Neuron (in vitro differentiated cells): ENCODE data around the gene MPRIP.

Source experiments
- H2AFZ ChIP-seq: one replicate; pipeline ENCODE4 v1.6.1; 2013; ENCODE audit warnings: low read depth, mild to moderate bottlenecking, inconsistent platforms, low read length, moderate library complexity
- H3K27me3 ChIP-seq: one replicate; pipeline ENCODE4 v1.6.1; 2013; ENCODE audit warnings: low read length; ENCODE audit not compliant: insufficient read depth
- H3K36me3 ChIP-seq: one replicate; pipeline ENCODE4 v1.6.1; 2013; ENCODE audit warnings: low read length; ENCODE audit not compliant: insufficient read depth
- H3K4me1 ChIP-seq: one replicate; pipeline ENCODE4 v1.6.1; 2013; ENCODE audit warnings: low read length; ENCODE audit not compliant: insufficient read depth
- H3K4me3 ChIP-seq: 2 replicates; pipeline ENCODE4 v1.5.1; 2013; ENCODE audit warnings: mild to moderate bottlenecking, low read length, moderate library complexity
- H3K9me3 ChIP-seq: one replicate; pipeline ENCODE4 v1.6.1; 2013; ENCODE audit warnings: low read length

The MPRIP gene

GRCh38 chr17:17088541-17089525 is 46.6 kb downstream of the MPRIP start:
- no peak overlapping the region for H2AFZ ChIP-seq
- H3K36me3 ChIP-seq: peaks cover 30% of the 10 kb centered on the region
- no peaks in the 10 kb centered on the region for H3K27me3 ChIP-seq
- H3K4me3 ChIP-seq: no peak overlapping the region
- no peaks in the 10 kb centered on the region for H3K4me1 ChIP-seq
- no peaks in the 10 kb centered on the region for H3K9me3 ChIP-seq

- Histone ChIP-seq H3K27me3 (no peaks in the 10 kb centered on the region), H3K4me3 (no peak overlapping the region), H3K4me1 (no peaks in the 10 kb centered on the region), H2AFZ (no peak overlapping the region), H3K36me3 (peaks cover 25% of the 10 kb centered on the region), H3K9me3 (no peaks in the 10 kb centered on the region)
Measured at GRCh38 chr17:17089796-17090641, 47.8 kb downstream of the MPRIP start.

GRCh38 chr17:17090642-17091103 is 48.4 kb downstream of the MPRIP start:
- Histone ChIP-seq H3K9me3 (no peaks in the 10 kb centered on the region), H2AFZ (no peak overlapping the region), H3K4me1 (no peaks in the 10 kb centered on the region), H3K36me3 (peaks cover 25% of the 10 kb centered on the region), H3K27me3 (no peaks in the 10 kb centered on the region), H3K4me3 (no peak overlapping the region)

GRCh38 chr17:17091276-17091675 is 49.0 kb downstream of the MPRIP start:
- no peaks in the 10 kb centered on the region for H3K9me3 ChIP-seq
- H3K36me3 ChIP-seq: peaks cover 25% of the 10 kb centered on the region
- H3K27me3 ChIP-seq: no peaks in the 10 kb centered on the region
- H3K4me3 ChIP-seq: no peak overlapping the region
- H2AFZ ChIP-seq: no peak overlapping the region
- no peaks in the 10 kb centered on the region for H3K4me1 ChIP-seq

GRCh38 chr17:17091856-17092756 is 49.8 kb downstream of the MPRIP start:
- H3K4me3 ChIP-seq: no peak overlapping the region
- no peaks in the 10 kb centered on the region for H3K27me3 ChIP-seq
- H2AFZ ChIP-seq: no peak overlapping the region
- no peaks in the 10 kb centered on the region for H3K9me3 ChIP-seq
- no peaks in the 10 kb centered on the region for H3K4me1 ChIP-seq
- peaks cover 29% of the 10 kb centered on the region for H3K36me3 ChIP-seq

GRCh38 chr17:17093764-17094163 is 51.5 kb downstream of the MPRIP start:
- H3K9me3 ChIP-seq: no peaks in the 10 kb centered on the region
- H3K4me3 ChIP-seq: no peak overlapping the region
- H2AFZ ChIP-seq: no peak overlapping the region
- H3K27me3 ChIP-seq: no peaks in the 10 kb centered on the region
- peaks cover 25% of the 10 kb centered on the region for H3K36me3 ChIP-seq
- peaks cover 9% of the 10 kb centered on the region for H3K4me1 ChIP-seq

GRCh38 chr17:17096438-17097178 is 54.4 kb downstream of the MPRIP start:
- Histone ChIP-seq H2AFZ (no peak overlapping the region), H3K36me3 (peaks cover 11% of the 10 kb centered on the region), H3K27me3 (no peaks in the 10 kb centered on the region), H3K4me3 (no peak overlapping the region), H3K9me3 (no peaks in the 10 kb centered on the region), H3K4me1 (peaks cover 14% of the 10 kb centered on the region)

- H3K36me3 ChIP-seq: peaks cover 10% of the 10 kb centered on the region
- H3K27me3 ChIP-seq: no peaks in the 10 kb centered on the region
- H3K9me3 ChIP-seq: no peaks in the 10 kb centered on the region
- no peak overlapping the region for H3K4me3 ChIP-seq
- no peak overlapping the region for H2AFZ ChIP-seq
- peaks cover 14% of the 10 kb centered on the region for H3K4me1 ChIP-seq
Measured at GRCh38 chr17:17097763-17098345, 55.6 kb downstream of the MPRIP start.

- Histone ChIP-seq H3K27me3 (no peaks in the 10 kb centered on the region), H2AFZ (no peak overlapping the region), H3K9me3 (no peaks in the 10 kb centered on the region), H3K4me3 (no peak overlapping the region), H3K36me3 (peaks cover 10% of the 10 kb centered on the region), H3K4me1 (peaks cover 14% of the 10 kb centered on the region)
Measured at GRCh38 chr17:17098551-17099179, 56.4 kb downstream of the MPRIP start.

GRCh38 chr17:17102176-17102575 is 59.9 kb downstream of the MPRIP start:
- no peaks in the 10 kb centered on the region for H3K9me3 ChIP-seq
- peaks cover 8% of the 10 kb centered on the region for H3K36me3 ChIP-seq
- no peak overlapping the region for H2AFZ ChIP-seq
- H3K27me3 ChIP-seq: no peaks in the 10 kb centered on the region
- H3K4me3 ChIP-seq: no peak overlapping the region
- peaks cover 14% of the 10 kb centered on the region for H3K4me1 ChIP-seq

GRCh38 chr17:17103160-17103559 is 60.9 kb downstream of the MPRIP start:
- H3K4me1 ChIP-seq: peaks cover 10% of the 10 kb centered on the region
- peaks cover 3% of the 10 kb centered on the region for H3K36me3 ChIP-seq
- H3K27me3 ChIP-seq: no peaks in the 10 kb centered on the region
- H3K9me3 ChIP-seq: no peaks in the 10 kb centered on the region
- H3K4me3 ChIP-seq: no peak overlapping the region
- no peak overlapping the region for H2AFZ ChIP-seq
